ENCODE results near the gene AMBN.

The AMBN gene

GRCh38 chr4:70591955-70592582 lies at the start of gene AMBN (continued):
- TF ChIP-seq AEBP2 (tag by site-specific recombination; IDR thresholded peaks at IDR 0.05; ENCODE audit: borderline replicate concordance) (no peak), KLF10 (tag by site-specific recombination; IDR thresholded peaks at IDR 0.05) (0 out of 2 replicates have a peak, but pooled peaks have one; percentile 20), OSR2 (tag by site-specific recombination; IDR thresholded peaks at IDR 0.05) (no peak), GLIS1 (tag by site-specific recombination; IDR thresholded peaks at IDR 0.05) (no peak), ZFP3 (tag by site-specific recombination; IDR thresholded peaks at IDR 0.05; ENCODE audit: low read depth) (no peak), WT1 (tag by site-specific recombination; IDR thresholded peaks at IDR 0.05) (no peak)

DNA sequence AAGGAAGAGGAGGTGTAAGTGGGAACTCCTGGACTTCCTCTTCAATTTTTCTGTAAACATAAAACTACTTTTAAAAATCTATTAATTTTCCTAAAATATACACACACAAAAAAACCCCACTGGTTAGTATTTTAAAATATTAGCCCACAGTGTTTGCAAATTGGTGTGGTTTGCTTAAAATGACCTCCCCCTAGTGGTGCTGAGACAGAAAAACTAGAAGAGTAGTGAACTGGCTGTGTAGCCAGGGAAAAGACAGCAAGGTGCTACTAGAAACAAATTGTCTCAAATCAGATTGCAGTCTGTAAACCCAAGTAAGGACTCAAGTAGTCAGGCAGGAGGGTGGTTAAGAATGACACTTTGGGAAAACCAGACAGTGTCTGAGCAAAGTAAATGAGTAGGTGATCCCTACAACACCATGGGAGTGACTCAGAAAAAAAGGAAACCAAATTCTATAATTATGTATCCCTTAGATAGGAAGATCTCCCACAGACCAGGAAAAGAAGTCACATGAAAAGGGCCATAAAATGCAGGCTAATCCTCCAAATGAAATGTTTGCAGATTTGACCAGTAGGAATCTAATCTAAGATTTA lies 47.7 kb upstream of the AMBN start:
- POLR2A ChIA-PET, result no interaction called here
- no peaks in the 10 kb centered on the region for H3K4me1 ChIP-seq (ENCODE audit: control insufficient read depth, insufficient read depth, low read length)
- H3K27ac ChIP-seq (ENCODE audit: extremely low read depth, low read depth, low read length), result no peak overlapping the region
- H3K4me3 ChIP-seq (ENCODE audit: low read depth, low read length), result no peak overlapping the region
- no peaks in the 10 kb centered on the region for H3K36me3 ChIP-seq (ENCODE audit: control insufficient read depth in 2 of 2, insufficient read depth in 1 of 2, low read length in 2 of 2)
- TF ChIP-seq MYNN (tag by site-specific recombination; IDR thresholded peaks at IDR 0.05; ENCODE audit: borderline replicate concordance) (no peak), ZNF654 (tag by site-specific recombination; IDR thresholded peaks at IDR 0.05; ENCODE audit: low read depth) (0 out of 2 replicates have a peak, but pooled peaks have one; percentile 7)
- no peaks in the 10 kb centered on the region for H3K9me3 ChIP-seq (ENCODE audit: control insufficient read depth, insufficient read depth, low read depth, low read length)
- CTCF ChIA-PET, result no interaction called here

- ChIA-PET POLR2A (no interaction called here), CTCF (interaction anchor here (1.2 kb wide), 1 partner anchor 867 kb away, joined by 3 read pairs; no protein-coding TSS in a partner anchor)
- Histone ChIP-seq H3K9me3 (ENCODE audit: control insufficient read depth, insufficient read depth, low read depth, low read length) (no peaks in the 10 kb centered on the region), H3K4me3 (ENCODE audit: low read depth, low read length) (no peak overlapping the region), H3K27ac (ENCODE audit: extremely low read depth, low read depth, low read length) (no peak overlapping the region), H3K4me1 (ENCODE audit: control insufficient read depth, insufficient read depth, low read length) (no peaks in the 10 kb centered on the region), H3K36me3 (ENCODE audit: control insufficient read depth in 2 of 2, insufficient read depth in 1 of 2, low read length in 2 of 2) (no peaks in the 10 kb centered on the region)
- TF ChIP-seq TSHZ1 (tag by site-specific recombination; IDR thresholded peaks at IDR 0.05; ENCODE audit: borderline replicate concordance), result no peak
- no peak for TF ChIP-seq REPIN1 (tag by site-specific recombination; IDR thresholded peaks at IDR 0.05; ENCODE audit: low read depth)
- TF ChIP-seq, protein P1, sequence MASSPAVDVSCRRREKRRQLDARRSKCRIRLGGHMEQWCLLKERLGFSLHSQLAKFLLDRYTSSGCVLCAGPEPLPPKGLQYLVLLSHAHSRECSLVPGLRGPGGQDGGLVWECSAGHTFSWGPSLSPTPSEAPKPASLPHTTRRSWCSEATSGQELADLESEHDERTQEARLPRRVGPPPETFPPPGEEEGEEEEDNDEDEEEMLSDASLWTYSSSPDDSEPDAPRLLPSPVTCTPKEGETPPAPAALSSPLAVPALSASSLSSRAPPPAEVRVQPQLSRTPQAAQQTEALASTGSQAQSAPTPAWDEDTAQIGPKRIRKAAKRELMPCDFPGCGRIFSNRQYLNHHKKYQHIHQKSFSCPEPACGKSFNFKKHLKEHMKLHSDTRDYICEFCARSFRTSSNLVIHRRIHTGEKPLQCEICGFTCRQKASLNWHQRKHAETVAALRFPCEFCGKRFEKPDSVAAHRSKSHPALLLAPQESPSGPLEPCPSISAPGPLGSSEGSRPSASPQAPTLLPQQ (tag by site-specific recombination; IDR thresholded peaks at IDR 0.05), result no peak
- no peak for TF ChIP-seq ZNF211 (tag by site-specific recombination; IDR thresholded peaks at IDR 0.05; ENCODE audit: low read depth)
- no peak for TF ChIP-seq ZNF114 (tag by site-specific recombination; IDR thresholded peaks at IDR 0.05)
- no peak for TF ChIP-seq ZNF140 (tag by site-specific recombination; IDR thresholded peaks at IDR 0.05)
- TF ChIP-seq, protein P2, sequence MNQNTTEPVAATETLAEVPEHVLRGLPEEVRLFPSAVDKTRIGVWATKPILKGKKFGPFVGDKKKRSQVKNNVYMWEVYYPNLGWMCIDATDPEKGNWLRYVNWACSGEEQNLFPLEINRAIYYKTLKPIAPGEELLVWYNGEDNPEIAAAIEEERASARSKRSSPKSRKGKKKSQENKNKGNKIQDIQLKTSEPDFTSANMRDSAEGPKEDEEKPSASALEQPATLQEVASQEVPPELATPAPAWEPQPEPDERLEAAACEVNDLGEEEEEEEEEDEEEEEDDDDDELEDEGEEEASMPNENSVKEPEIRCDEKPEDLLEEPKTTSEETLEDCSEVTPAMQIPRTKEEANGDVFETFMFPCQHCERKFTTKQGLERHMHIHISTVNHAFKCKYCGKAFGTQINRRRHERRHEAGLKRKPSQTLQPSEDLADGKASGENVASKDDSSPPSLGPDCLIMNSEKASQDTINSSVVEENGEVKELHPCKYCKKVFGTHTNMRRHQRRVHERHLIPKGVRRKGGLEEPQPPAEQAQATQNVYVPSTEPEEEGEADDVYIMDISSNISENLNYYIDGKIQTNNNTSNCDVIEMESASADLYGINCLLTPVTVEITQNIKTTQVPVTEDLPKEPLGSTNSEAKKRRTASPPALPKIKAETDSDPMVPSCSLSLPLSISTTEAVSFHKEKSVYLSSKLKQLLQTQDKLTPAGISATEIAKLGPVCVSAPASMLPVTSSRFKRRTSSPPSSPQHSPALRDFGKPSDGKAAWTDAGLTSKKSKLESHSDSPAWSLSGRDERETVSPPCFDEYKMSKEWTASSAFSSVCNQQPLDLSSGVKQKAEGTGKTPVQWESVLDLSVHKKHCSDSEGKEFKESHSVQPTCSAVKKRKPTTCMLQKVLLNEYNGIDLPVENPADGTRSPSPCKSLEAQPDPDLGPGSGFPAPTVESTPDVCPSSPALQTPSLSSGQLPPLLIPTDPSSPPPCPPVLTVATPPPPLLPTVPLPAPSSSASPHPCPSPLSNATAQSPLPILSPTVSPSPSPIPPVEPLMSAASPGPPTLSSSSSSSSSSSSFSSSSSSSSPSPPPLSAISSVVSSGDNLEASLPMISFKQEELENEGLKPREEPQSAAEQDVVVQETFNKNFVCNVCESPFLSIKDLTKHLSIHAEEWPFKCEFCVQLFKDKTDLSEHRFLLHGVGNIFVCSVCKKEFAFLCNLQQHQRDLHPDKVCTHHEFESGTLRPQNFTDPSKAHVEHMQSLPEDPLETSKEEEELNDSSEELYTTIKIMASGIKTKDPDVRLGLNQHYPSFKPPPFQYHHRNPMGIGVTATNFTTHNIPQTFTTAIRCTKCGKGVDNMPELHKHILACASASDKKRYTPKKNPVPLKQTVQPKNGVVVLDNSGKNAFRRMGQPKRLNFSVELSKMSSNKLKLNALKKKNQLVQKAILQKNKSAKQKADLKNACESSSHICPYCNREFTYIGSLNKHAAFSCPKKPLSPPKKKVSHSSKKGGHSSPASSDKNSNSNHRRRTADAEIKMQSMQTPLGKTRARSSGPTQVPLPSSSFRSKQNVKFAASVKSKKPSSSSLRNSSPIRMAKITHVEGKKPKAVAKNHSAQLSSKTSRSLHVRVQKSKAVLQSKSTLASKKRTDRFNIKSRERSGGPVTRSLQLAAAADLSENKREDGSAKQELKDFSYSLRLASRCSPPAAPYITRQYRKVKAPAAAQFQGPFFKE (tag by site-specific recombination; IDR thresholded peaks at IDR 0.05; ENCODE audit: borderline replicate concordance), result no peak
- no peak for TF ChIP-seq ZNF514 (tag by site-specific recombination; IDR thresholded peaks at IDR 0.05)
- TF ChIP-seq ZNF529 (tag by site-specific recombination; IDR thresholded peaks at IDR 0.05; ENCODE audit: insufficient replicate concordance), result no peak
- TF ChIP-seq ZNF776 (tag by site-specific recombination; IDR thresholded peaks at IDR 0.05; ENCODE audit: borderline replicate concordance), result no peak
- TF ChIP-seq ZNF24 (tag by site-specific recombination; IDR thresholded peaks at IDR 0.05), result no peak
- no peak for TF ChIP-seq ZNF302 (tag by site-specific recombination; IDR thresholded peaks at IDR 0.05; ENCODE audit: low read depth)
These were observed 35.2 kb upstream of the AMBN start for GRCh38 chr4:70556856-70557255.
